DOHH2 (cell line): Measurements from ENCODE around the gene TMEM243.

Experiments
- H3F3A ChIP-seq: fragments of 200-600 bp; sonication (generic), shearing (Covaris generic); 2 replicates; pipeline ENCODE4 v1.6.0; 2016; ENCODE audit warnings: antibody characterized with exemption, mild to moderate bottlenecking; ENCODE audit not compliant: control insufficient read depth, insufficient read depth
- H3K27ac ChIP-seq: fragments of 200-600 bp; sonication (generic); 2 replicates; pipeline ENCODE4 v1.5.1; 2014; ENCODE audit warnings: low read depth, mild to moderate bottlenecking, low read length, moderate library complexity
- H3K27me3 ChIP-seq: fragments of 200-600 bp; sonication (generic); 2 replicates; pipeline ENCODE4 v1.6.1; 2014; ENCODE audit warnings: mild to moderate bottlenecking, low read length, mixed read lengths; ENCODE audit not compliant: control insufficient read depth
- H3K36me3 ChIP-seq: fragments of 200-600 bp; sonication (generic); 2 replicates; pipeline ENCODE4 v1.6.1; 2014; ENCODE audit warnings: mild to moderate bottlenecking, low read length, moderate library complexity, mixed read lengths; ENCODE audit not compliant: control insufficient read depth
- H3K4me1 ChIP-seq: fragments of 200-600 bp; sonication (generic); 2 replicates; pipeline ENCODE4 v1.6.1; 2014; ENCODE audit warnings: mild to moderate bottlenecking, low read length, mixed read lengths; ENCODE audit not compliant: control insufficient read depth
- H3K4me2 ChIP-seq: fragments of 200-600 bp; sonication (generic); 2 replicates; pipeline ENCODE4 v1.6.0; 2014; ENCODE audit warnings: mild to moderate bottlenecking, low read length, moderate library complexity
- H3K4me3 ChIP-seq: fragments of 200-600 bp; sonication (generic); 2 replicates; pipeline ENCODE4 v1.5.1; 2014; ENCODE audit warnings: mild to moderate bottlenecking, low read length, mixed read lengths
- H3K79me2 ChIP-seq: fragments of 200-600 bp; sonication (generic); 2 replicates; pipeline ENCODE4 v1.6.1; 2014; ENCODE audit warnings: mild to moderate bottlenecking, low read length, mixed read lengths; ENCODE audit not compliant: control insufficient read depth
- H3K9me2 ChIP-seq: fragments of 200-600 bp; sonication (generic); replicated peaks from 2 replicates; pipeline ENCODE4 v1.6.1; 2014; ENCODE audit warnings: mild to moderate bottlenecking, low read length, mixed read lengths; ENCODE audit not compliant: control insufficient read depth
- H3K9me3 ChIP-seq: fragments of 200-600 bp; sonication (generic); 2 replicates; pipeline ENCODE4 v1.6.1; 2014; ENCODE audit warnings: antibody characterized with exemption, low read length, mixed read lengths; ENCODE audit not compliant: control insufficient read depth, insufficient read depth
- H4K20me1 ChIP-seq: fragments of 200-600 bp; sonication (generic); 2 replicates; pipeline ENCODE4 v1.6.0; 2014; ENCODE audit warnings: low read depth, mild to moderate bottlenecking, antibody characterized with exemption, low read length, moderate library complexity; ENCODE audit not compliant: control insufficient read depth, insufficient read depth
- EZH2phosphoT487 ChIP-seq: fragments of 200-600 bp; sonication (generic); IDR thresholded peaks from 2 replicates; pipeline ENCODE4 v1.6.1; 2017; ENCODE audit warnings: borderline replicate concordance, mild to moderate bottlenecking, antibody characterized with exemption, low read length, moderate library complexity, mixed read lengths
- TF ChIP-seq, protein P1 (sequence below): fragments of 200-600 bp; sonication (generic); IDR thresholded peaks from one replicate; pipeline ENCODE4 v1.5.1; 2014; ENCODE audit warnings: antibody characterized with exemption, mild to moderate bottlenecking, low read depth, low read length; ENCODE audit not compliant: poor library complexity, severe bottlenecking

The TMEM243 gene

DNA sequence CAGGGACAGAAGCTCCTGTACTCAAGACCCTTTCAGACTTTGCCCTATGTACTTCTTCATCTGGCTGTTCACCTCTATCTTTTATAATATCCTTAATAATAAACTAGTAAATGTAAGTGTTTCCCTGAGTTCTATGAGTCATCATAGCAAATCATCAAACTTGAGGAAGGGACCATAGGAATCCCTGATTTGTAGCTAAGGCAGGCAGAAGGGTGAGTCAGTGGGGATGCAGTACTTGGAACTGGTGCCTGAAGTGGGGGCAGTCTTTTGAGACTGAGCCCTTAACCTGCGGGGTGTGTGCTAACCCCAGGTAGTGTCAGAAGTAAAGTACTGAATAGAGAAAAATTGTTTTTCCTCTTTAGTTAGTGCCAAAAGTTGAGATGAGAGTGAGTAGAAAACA lies 6.2 kb upstream of the TMEM243 start:
- TF ChIP-seq, protein P1, sequence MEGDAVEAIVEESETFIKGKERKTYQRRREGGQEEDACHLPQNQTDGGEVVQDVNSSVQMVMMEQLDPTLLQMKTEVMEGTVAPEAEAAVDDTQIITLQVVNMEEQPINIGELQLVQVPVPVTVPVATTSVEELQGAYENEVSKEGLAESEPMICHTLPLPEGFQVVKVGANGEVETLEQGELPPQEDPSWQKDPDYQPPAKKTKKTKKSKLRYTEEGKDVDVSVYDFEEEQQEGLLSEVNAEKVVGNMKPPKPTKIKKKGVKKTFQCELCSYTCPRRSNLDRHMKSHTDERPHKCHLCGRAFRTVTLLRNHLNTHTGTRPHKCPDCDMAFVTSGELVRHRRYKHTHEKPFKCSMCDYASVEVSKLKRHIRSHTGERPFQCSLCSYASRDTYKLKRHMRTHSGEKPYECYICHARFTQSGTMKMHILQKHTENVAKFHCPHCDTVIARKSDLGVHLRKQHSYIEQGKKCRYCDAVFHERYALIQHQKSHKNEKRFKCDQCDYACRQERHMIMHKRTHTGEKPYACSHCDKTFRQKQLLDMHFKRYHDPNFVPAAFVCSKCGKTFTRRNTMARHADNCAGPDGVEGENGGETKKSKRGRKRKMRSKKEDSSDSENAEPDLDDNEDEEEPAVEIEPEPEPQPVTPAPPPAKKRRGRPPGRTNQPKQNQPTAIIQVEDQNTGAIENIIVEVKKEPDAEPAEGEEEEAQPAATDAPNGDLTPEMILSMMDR = no peak
- no peak for TF ChIP-seq EZH2phosphoT487
- no peaks in the 10 kb centered on the region; the same call in 1 of the 2 replicates for H3F3A ChIP-seq
- H4K20me1 ChIP-seq = no peaks in the 10 kb centered on the region
- no peak overlapping the region for H3K27ac ChIP-seq
- no peaks in the 10 kb centered on the region for H3K27me3 ChIP-seq
- no peaks in the 10 kb centered on the region for H3K9me2 ChIP-seq
- no peak overlapping the region for H3K4me2 ChIP-seq
- peaks cover 5% of the 10 kb centered on the region; the same call in 1 of the 2 replicates for H3K9me3 ChIP-seq
- peaks cover 3% of the 10 kb centered on the region for H3K79me2 ChIP-seq
- no peaks in the 10 kb centered on the region for H3K36me3 ChIP-seq
- H3K4me1 ChIP-seq = peaks cover 23% of the 10 kb centered on the region
- H3K4me3 ChIP-seq = no peak overlapping the region

DNA sequence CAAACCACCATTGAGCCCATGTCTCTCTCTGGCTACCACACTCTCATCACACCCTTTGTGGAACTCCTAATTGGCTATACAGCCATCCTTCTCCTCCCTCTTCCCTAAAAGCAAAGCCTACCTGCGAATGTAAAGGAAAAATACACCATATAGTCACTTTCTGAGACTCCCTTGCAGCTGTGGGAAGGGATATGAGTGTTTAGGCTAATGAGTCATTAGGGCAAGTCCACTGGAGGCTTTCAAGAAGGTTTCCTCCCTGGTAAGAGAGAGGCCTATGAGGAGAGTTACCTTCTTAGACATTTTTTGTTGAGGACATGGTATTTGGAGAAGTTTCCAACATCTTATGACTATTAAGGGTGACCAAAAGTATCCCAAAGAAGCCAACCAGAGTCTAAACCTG lies 4.1 kb upstream of the TMEM243 start:
- Histone ChIP-seq H4K20me1 (no peaks in the 10 kb centered on the region), H3K27ac (no peak overlapping the region), H3K79me2 (peaks cover 22% of the 10 kb centered on the region), H3K36me3 (peaks cover 13% of the 10 kb centered on the region), H3K4me2 (no peak overlapping the region), H3K27me3 (no peaks in the 10 kb centered on the region), H3F3A (peaks cover 6% of the 10 kb centered on the region), H3K4me3 (no peak overlapping the region), H3K9me3 (no peaks in the 10 kb centered on the region), H3K4me1 (peaks cover 26% of the 10 kb centered on the region), H3K9me2 (no peaks in the 10 kb centered on the region)
- TF ChIP-seq, protein P1 = no peak
- no peak for TF ChIP-seq EZH2phosphoT487

GRCh38 chr7:87220734-87221215 lies 1.2 kb upstream of the TMEM243 start:
- Histone ChIP-seq H3K27me3 (no peaks in the 10 kb centered on the region), H3K9me2 (no peaks in the 10 kb centered on the region), H3K27ac (peak overlapping the region; percentile 96; the same call in 1 of the 2 replicates), H3K4me3 (peak overlapping the region; percentile 90), H3K4me1 (peaks cover 32% of the 10 kb centered on the region), H3K9me3 (no peaks in the 10 kb centered on the region), H3K36me3 (peaks cover 39% of the 10 kb centered on the region), H3F3A (peaks cover 32% of the 10 kb centered on the region), H3K79me2 (peaks cover 44% of the 10 kb centered on the region), H4K20me1 (peaks cover under 1% of the 10 kb centered on the region; the same call in 1 of the 2 replicates), H3K4me2 (peak overlapping the region; percentile 74)
- no peak for TF ChIP-seq EZH2phosphoT487
- TF ChIP-seq, protein P1 = peak; percentile 6
